Neural crest cell (in vitro differentiated cells): ENCODE data around the gene NPAS1. TPM values are rescaled to one million over a fixed set of nuclear protein-coding genes. Genes with fewer than 3 reads are reported as not detected.

Source experiments
- DNase-seq: peaks from one replicate; pipeline ENCODE4 v3.0.0; 2021; ENCODE audit warnings: low read depth, mixed read lengths, low spot score
- H3K27ac Mint-ChIP-seq: one replicate; pipeline ENCODE4 v1.8.0; 2021; ENCODE audit warnings: mild to moderate bottlenecking, mixed read lengths; ENCODE audit not compliant: unreplicated experiment
- H3K27me3 Mint-ChIP-seq: 2 replicates; pipeline ENCODE4 v1.8.0; 2021; ENCODE audit warnings: low read depth, mild to moderate bottlenecking, mixed read lengths
- H3K36me3 Mint-ChIP-seq: 2 replicates; pipeline ENCODE4 v1.8.0; 2021; ENCODE audit warnings: low read depth, mild to moderate bottlenecking, mixed read lengths
- H3K4me1 Mint-ChIP-seq: 2 replicates; pipeline ENCODE4 v1.8.0; 2021; ENCODE audit warnings: mixed read lengths
- H3K4me3 Mint-ChIP-seq: one replicate; pipeline ENCODE4 v1.8.0; 2021; ENCODE audit warnings: mild to moderate bottlenecking, mixed read lengths
- H3K9me3 Mint-ChIP-seq: 2 replicates; pipeline ENCODE4 v1.8.0; 2021; ENCODE audit warnings: mixed read lengths
- CTCF ChIP-seq: fragments of 200-600 bp; sonication (generic); conservative IDR thresholded peaks from 2 replicates; pipeline ENCODE4 v1.5.0; 2021; ENCODE audit warnings: antibody characterized with exemption, mild to moderate bottlenecking
- total RNA-seq: library from RNA; stranded (reverse); gene quantifications from 2 replicates; pipeline ENCODE4 v1.2.1, GENCODE V29; 2021

Gene NPAS1
- total RNA-seq, 1 donor from 2014 or later, result 1.5 TPM

- Mint-ChIP-seq H3K9me3 (no peaks in the 10 kb centered on the region), H3K36me3 (no peaks in the 10 kb centered on the region), H3K4me3 (no peak overlapping the region), H3K4me1 (peaks cover 11% of the 10 kb centered on the region), H3K27me3 (peaks cover 96% of the 10 kb centered on the region), H3K27ac (no peak overlapping the region)
- no peak for DNase-seq
- no peak for TF ChIP-seq CTCF
Observed at GRCh38 chr19:47027586-47028088, 8.0 kb downstream of the NPAS1 start.

- no peak for DNase-seq
- H3K4me1 Mint-ChIP-seq, result peaks cover 7% of the 10 kb centered on the region
- H3K4me3 Mint-ChIP-seq, result no peak overlapping the region
- no peaks in the 10 kb centered on the region for H3K36me3 Mint-ChIP-seq
- H3K9me3 Mint-ChIP-seq, result no peaks in the 10 kb centered on the region
- H3K27me3 Mint-ChIP-seq, result peaks cover 90% of the 10 kb centered on the region
- H3K27ac Mint-ChIP-seq, result peak overlapping the region; percentile 62
- no peak for TF ChIP-seq CTCF
Observed at GRCh38 chr19:47028195-47028601, 8.6 kb downstream of the NPAS1 start.

- no peak for DNase-seq
- H3K36me3 Mint-ChIP-seq, result no peaks in the 10 kb centered on the region
- peaks cover 63% of the 10 kb centered on the region for H3K27me3 Mint-ChIP-seq
- no peak overlapping the region for H3K27ac Mint-ChIP-seq
- no peaks in the 10 kb centered on the region for H3K9me3 Mint-ChIP-seq
- TF ChIP-seq CTCF, result peak; percentile 75
- peaks cover 22% of the 10 kb centered on the region for H3K4me1 Mint-ChIP-seq
- H3K4me3 Mint-ChIP-seq, result peak overlapping the region; percentile 51
Observed at GRCh38 chr19:47032171-47032811, 12.7 kb downstream of the NPAS1 start.

- Mint-ChIP-seq H3K27ac (no peak overlapping the region), H3K27me3 (peaks cover 32% of the 10 kb centered on the region), H3K36me3 (no peaks in the 10 kb centered on the region), H3K9me3 (no peaks in the 10 kb centered on the region), H3K4me1 (peaks cover 20% of the 10 kb centered on the region), H3K4me3 (peak overlapping the region; percentile 85)
- DNase-seq, result peak; percentile 98
- TF ChIP-seq CTCF, result peak; percentile 94
Observed at GRCh38 chr19:47035127-47036096, 15.8 kb downstream of the NPAS1 start.

GRCh38 chr19:47036097-47036651 lies 16.5 kb downstream of the NPAS1 start:
- Mint-ChIP-seq H3K27me3 (peaks cover 26% of the 10 kb centered on the region), H3K9me3 (no peaks in the 10 kb centered on the region), H3K4me3 (peak overlapping the region; percentile 85), H3K27ac (no peak overlapping the region), H3K36me3 (no peaks in the 10 kb centered on the region), H3K4me1 (peaks cover 20% of the 10 kb centered on the region)
- TF ChIP-seq CTCF, result peak; percentile 20
- no peak for DNase-seq
